ENCODE measurements around the gene CEP290.
"Not testable (repeated sequence)": the region's sequence is repeated elsewhere in the genome, so short reads cannot be mapped to it uniquely, and the experiment has no call there.

CEP290 gene

GRCh38 chr12:88044035-88044434, 97.9 kb downstream of the CEP290 start:
- FAIRE-seq (no peak), DNase-seq (ENCODE audit: low spot score) (no peak)

DNA sequence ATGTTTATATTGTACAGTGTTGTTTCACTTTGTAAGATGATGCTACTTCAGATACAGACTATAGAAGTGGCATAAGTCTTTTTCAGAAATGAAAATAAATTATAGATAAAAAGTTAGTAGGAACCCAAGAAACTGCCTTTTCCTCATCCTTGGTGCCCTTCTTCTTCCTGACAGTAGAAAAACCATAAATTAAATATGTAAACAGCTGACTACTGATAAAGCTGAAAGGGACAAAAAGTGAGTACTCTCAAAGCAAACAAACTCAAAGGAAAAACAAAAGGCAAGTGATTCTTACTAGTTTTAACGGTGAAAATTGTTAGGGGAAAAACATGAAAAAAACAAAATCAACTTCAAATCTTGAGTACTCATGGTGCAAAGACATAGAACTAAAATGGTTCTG, 104.1 kb downstream of the CEP290 start:
- DNase-seq (ENCODE audit: low spot score) (no peak), FAIRE-seq (no peak)

- FAIRE-seq = no peak
- no peak for DNase-seq (ENCODE audit: low spot score)
Observed at GRCh38 chr12:88036353-88036965, 105.4 kb downstream of the CEP290 start.

DNA sequence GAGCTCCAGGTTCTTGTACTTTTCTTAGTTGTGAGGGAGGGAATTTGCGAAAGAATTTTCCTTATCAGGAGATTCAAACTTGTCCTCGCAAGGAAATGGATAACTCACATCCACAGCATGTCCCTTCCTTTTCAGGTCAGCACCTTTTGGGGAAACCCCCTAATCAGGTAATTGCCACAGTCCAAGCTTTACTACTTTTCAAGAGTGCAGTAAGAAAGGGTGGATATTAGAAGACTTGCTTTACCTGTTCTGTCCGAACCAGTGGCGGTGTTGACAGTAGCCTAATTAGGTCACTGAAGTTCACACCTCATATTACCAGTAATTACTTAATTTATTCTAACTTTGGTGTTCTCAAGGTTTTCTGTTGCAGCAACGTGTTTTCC, 106.0 kb downstream of the CEP290 start:
- no peak for FAIRE-seq
- no peak for DNase-seq (ENCODE audit: low spot score)

DNA sequence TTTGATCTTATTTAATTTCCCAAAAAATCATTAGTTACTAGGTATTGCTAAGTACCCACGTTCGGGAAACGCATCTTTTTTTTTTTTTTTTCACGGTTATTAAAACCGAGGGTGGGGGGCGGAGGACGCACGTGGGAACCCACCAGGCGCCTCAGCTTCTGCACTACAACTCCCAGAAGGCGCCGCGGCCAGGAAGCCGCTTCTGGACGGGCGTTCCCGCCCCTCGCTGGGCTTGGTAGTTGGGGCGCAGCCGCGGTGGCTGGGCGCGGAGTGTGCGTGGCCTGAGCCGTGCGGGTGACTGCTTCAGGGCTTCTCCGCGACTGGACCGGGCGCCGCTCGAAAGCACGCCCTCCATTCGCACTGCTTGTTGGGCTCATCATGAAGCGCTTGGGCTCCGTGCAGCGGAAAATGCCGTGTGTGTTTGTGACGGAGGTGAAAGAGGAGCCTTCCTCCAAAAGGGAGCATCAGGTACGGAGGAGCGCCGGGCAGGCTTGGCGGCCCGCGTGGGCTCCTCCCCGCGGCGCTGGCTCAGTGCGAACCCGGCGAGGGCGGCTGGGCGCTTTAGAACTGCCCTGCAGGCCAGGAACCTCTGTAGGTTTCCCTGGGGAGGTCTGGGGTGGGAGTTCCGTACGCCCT, 106.5 kb downstream of the CEP290 start:
- DNase-seq (ENCODE audit: low spot score) (peak; percentile 86), FAIRE-seq (no peak)

- FAIRE-seq; DNase-seq (ENCODE audit: low spot score): not testable (repeated sequence)
Observed at GRCh38 chr12:88031161-88031560, 110.7 kb downstream of the CEP290 start.

GRCh38 chr12:88029093-88029665, 112.7 kb downstream of the CEP290 start, which contains the start of gene C12orf50:
C12orf50 (minus strand) TSS chr12:88029401; CDS start chr12:88026962, 2,439 bp downstream.
- DNase-seq (ENCODE audit: low spot score) = no peak
- no peak for FAIRE-seq

DNA sequence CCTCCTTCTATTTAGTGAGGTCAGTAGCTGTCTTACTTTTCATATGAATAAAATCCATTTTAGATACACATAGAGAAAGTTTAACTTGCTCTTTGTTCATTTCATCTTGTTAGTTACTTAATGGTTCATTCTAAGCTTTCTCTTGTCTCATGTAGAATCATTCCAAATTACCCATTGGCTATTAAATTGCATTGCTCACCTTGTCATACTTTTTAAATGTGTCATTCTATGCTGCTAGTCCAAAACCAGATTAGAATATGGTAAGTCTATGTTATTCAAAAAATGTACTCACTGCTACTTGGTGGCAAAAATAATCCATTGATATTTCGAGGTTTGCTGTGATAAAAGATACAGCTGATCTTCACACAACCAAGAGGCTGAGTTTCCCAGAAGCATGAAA, 115.7 kb downstream of the CEP290 start:
- no peak for FAIRE-seq
- no peak for DNase-seq (ENCODE audit: low spot score)

GRCh38 chr12:88017964-88018363, 123.9 kb downstream of the CEP290 start:
- DNase-seq (ENCODE audit: low spot score) = no peak
- FAIRE-seq = no peak

DNA sequence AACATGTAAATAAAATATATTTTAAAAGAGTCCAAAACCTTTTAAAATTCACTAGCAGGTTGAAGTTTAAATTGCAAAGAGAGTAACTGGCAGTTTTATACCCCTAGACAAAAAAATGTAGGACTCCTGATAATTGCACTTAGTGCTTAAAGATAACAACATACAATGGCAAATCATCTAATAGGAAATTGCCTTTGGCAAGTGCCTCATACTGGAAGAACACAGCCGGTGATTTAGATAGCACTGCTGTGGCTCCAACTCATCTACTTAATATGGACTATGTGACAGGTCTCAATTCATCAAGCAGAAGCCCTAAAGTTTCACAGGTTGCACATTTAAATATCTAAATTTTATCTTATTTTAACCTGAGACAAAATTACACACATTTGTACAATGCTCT, 126.1 kb downstream of the CEP290 start:
- DNase-seq (ENCODE audit: low spot score) = no peak
- FAIRE-seq = no peak

DNA sequence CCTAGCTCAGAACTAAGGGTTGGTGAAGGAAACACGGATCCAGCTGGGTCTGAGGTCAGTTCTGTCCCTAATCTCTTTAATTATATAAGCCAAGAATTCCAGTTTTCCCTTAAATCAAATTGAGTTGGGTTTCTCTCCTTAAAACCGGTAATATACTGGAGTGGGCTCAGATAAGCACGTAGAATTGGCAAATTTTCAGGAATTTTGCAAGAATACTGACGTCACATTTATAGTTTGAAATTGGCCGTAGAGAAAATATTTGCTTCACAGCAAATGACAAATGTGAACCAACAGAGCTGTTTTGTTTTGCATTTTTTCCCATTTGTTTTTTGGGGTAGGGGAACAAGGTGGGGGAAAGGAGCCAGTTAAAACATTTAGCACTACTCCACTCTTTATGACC, 130.1 kb downstream of the CEP290 start:
- DNase-seq (ENCODE audit: low spot score) (no peak), FAIRE-seq (no peak)

DNA sequence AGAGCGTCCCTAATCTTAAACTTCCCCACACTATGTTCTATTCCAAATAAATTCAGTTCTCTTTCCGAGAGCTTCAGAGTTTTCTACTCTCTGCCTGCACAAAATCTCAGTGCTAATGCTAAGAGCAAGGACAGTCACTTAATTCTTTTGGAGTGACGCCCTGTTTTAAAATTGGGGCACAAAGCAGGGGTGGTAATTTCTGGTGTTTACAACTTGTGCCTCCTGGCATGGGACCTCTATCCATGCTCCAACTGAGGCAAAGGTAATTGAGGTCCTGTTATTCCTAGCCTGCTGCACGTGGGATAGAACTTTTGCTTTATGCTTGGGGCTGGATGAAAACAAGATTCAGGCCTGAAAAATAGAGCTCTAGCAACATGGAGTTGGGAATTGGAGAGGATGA, 135.5 kb downstream of the CEP290 start:
- no peak for FAIRE-seq
- DNase-seq (ENCODE audit: low spot score) = no peak

DNA sequence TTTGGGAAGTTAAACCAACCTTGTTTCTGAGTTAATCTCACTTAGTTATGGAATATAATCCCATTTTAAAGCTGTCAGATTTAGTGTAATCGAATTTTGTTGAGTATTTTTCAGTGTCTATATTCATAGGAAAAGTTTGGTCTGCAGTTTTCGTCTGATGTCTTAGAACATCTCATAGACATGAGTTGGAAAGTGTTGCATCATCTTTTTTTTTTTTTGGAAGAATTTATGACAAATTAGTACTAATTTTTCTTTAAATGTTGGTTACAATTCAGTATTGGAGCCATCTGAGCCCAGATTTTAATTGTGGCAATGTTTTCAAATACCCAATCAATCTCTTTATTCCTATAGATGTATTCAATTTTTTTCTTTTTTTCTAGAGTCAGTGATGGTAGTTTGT, 140.6 kb downstream of the CEP290 start:
- FAIRE-seq (no peak), DNase-seq (ENCODE audit: low spot score) (no peak)
